ENCODE measurements around the gene AK9.

The AK9 gene

DNA sequence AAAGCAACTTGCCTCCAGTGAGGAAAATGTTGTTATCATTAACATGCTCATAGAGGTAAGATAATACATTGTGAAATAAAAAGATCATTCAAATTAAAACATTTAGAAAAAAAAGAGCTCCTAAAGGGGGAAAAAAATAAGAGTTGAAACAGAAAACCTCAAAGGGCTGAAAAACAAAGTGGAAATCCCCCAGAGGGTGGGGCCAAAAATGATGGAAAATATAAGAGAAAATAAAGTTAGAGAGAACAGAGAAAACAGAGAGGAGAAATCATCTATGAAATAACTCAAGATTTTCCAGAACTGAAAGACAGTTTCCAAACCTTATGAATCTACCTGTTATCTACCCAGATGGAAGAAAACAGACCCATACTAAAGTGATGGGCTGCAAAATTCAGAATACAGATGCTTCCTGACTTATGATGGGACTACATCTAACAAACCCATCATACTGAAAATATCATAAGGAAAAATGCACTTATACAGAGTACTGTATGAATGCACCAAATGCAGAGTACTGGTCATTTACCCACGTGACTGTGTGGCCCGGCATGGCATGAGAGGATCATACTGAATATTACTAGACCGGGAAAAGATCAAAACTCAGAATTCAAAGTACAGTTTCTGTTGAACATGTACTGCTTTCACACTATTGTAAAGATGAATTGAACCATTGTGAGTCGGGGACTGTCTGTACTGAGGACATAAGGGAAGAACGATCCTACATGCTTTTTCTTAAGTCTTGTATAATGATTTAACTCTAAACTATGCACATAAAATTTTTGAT, 212.0 kb downstream of the AK9 start:
- H3K4me3 ChIP-seq (replicated peaks; ENCODE audit: low read depth, low read length), result peak overlapping the region; percentile 24
- TF ChIP-seq, protein P1, sequence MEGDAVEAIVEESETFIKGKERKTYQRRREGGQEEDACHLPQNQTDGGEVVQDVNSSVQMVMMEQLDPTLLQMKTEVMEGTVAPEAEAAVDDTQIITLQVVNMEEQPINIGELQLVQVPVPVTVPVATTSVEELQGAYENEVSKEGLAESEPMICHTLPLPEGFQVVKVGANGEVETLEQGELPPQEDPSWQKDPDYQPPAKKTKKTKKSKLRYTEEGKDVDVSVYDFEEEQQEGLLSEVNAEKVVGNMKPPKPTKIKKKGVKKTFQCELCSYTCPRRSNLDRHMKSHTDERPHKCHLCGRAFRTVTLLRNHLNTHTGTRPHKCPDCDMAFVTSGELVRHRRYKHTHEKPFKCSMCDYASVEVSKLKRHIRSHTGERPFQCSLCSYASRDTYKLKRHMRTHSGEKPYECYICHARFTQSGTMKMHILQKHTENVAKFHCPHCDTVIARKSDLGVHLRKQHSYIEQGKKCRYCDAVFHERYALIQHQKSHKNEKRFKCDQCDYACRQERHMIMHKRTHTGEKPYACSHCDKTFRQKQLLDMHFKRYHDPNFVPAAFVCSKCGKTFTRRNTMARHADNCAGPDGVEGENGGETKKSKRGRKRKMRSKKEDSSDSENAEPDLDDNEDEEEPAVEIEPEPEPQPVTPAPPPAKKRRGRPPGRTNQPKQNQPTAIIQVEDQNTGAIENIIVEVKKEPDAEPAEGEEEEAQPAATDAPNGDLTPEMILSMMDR (IDR thresholded peaks at IDR 0.05; ENCODE audit: low read length, missing control alignments), result no peak
- no peak for DNase-seq (ENCODE audit: low read depth)

DNA sequence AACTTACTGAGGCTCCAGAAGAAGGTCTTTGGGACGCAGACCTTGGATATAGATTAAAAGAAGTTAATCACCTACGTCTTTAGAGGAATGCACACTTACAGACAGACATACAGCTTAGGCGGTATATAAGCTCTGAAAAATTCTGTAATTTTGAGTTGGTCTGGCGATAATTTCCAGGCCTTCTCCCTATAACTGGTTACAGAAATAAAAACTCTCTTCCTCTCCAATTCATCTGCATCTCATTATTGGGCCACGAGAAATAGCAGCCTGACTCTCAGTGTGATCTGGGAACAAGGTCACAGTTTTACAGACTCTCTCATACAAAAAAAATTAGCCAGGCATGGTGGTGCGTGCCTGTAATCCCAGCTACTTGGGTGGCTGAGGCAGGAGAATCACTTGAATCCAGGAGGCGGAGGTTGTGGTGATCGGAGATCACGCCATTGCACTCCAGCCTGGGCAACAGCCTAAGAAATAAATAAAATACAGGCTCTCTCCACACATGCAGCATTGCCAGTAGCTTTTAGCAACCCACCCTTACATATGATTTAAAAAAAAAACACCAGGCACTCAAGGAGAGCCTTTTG, 212.7 kb downstream of the AK9 start:
- no peak for DNase-seq (ENCODE audit: low read depth)

DNA sequence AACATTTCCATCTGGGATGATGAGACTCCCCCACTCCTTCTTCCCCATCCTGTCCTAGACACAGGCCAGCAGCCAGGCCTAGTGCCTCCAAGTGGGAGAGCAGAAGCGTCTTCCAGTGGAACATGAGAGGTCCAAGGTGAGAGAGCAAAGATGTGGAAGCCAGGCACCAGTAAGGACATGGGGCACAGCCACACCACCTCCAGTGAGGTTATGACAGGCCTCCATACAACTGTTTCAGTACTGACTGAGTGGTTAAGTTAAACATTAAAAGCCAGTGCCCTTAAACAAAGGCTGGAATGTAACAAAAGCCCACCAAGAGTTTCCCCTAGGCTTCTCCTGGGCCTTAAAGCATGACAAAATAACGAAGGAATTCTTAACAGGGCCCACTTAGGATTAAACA, 213.3 kb downstream of the AK9 start:
- H3K4me3 ChIP-seq (replicated peaks; ENCODE audit: low read depth, low read length), result no peak overlapping the region
- DNase-seq (ENCODE audit: low read depth), result no peak
- TF ChIP-seq, protein P1 (IDR thresholded peaks at IDR 0.05; ENCODE audit: low read length, missing control alignments), result no peak

More for the DNA sequence above, 212.7 kb downstream of the AK9 start:
- TF ChIP-seq, protein P1 (IDR thresholded peaks at IDR 0.05; ENCODE audit: low read length, missing control alignments), result no peak
- no peak overlapping the region for H3K4me3 ChIP-seq (replicated peaks; ENCODE audit: low read depth, low read length)

DNA sequence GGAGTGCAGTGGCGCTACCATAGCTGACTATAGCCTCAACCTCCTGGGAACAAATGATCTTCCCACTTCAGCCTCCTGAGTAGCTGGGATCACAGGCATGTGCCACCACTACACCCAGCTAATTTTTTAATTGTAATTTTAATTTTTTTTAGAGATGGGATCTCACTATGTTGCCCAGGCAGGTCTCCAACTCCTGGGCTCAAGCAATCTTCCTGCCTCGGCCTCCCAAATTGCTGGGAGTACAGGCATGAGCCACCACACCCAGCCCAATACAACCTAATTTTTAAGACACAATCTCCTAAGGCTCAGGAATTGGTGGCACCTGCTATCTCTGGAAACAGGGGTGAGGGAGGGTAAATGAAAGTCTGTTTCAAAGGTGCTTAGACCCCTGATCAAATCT, 213.8 kb downstream of the AK9 start:
- DNase-seq (ENCODE audit: low read depth), result no peak
- H3K4me3 ChIP-seq (replicated peaks; ENCODE audit: low read depth, low read length), result no peak overlapping the region
- TF ChIP-seq, protein P1 (IDR thresholded peaks at IDR 0.05; ENCODE audit: low read length, missing control alignments), result no peak

DNA sequence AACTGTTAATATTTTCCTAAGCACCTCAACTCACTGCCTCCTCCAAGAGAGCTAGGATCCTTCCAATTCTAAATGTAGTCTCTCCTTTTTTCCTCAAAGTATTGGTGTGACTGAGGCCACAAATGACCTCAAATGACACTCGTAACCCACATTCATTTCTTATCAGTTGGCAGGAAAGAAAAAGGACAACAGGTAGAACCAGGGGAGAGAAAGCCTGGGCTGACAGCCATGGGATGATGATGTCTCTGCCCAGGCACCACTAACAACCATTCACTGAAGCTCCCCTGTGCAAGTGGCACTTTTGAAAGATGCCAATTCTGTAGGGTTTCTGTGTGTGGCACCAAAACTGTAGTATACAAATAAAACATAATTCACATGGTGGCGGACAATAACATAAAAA, 215.4 kb downstream of the AK9 start:
- no peak for DNase-seq (ENCODE audit: low read depth)
- H3K4me3 ChIP-seq (replicated peaks; ENCODE audit: low read depth, low read length), result no peak overlapping the region
- TF ChIP-seq, protein P1 (IDR thresholded peaks at IDR 0.05; ENCODE audit: low read length, missing control alignments), result no peak

DNA sequence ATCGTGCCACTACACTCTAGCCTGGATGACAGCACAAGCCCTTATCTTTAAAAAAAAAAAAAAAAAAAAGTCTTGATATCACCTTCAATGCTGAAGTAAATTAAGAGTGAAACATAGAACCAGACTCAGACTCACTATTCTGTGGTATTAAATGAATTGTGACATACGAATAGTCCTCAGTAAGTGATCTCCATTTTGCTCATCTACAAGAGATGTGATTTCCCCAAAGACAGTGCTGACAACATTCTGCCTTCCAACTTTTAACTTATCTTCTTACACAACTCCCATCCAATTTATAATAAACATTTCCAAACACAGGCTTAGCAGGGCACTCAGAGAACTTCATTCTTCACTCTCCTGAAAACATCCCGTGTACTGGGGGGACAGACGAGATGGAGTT, 216.0 kb downstream of the AK9 start:
- DNase-seq (ENCODE audit: low read depth), result no peak
- H3K4me3 ChIP-seq (replicated peaks; ENCODE audit: low read depth, low read length), result no peak overlapping the region
- TF ChIP-seq, protein P1 (IDR thresholded peaks at IDR 0.05; ENCODE audit: low read length, missing control alignments), result no peak
